ENCODE results near the gene ZGRF1.
"Not testable (repeated sequence)": the region's sequence is repeated elsewhere in the genome, so short reads cannot be mapped to it uniquely, and the experiment has no call there.

ZGRF1 gene

DNA sequence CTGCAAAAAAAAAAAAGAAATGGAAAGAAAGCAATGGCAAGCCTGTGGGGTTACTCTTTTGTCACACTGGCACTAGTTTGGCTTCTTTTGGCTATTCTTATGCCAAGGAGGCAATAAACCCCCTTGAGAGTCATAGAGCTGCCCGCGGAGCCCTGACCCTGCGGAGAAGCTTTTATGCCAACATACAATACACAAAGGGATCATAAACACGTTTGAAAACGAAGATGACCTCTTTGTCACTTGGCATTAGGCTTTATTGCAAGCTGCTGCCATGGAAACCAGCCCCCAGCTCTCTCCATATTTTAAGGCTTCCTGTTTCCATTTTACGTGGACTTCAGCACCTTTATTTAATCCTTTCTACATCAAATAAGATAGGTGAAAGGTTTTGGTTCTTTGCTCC is 128.4 kb downstream of the ZGRF1 start:
- H3K27ac Mint-ChIP-seq, result no peak overlapping the region
- no peak overlapping the region for H3K4me3 Mint-ChIP-seq
- H3K27me3 Mint-ChIP-seq (ENCODE audit: low read depth), result peaks cover 85% of the 10 kb centered on the region
- peaks cover 25% of the 10 kb centered on the region for H3K4me1 Mint-ChIP-seq (ENCODE audit: low read depth)
- peaks cover 2% of the 10 kb centered on the region for H3K36me3 Mint-ChIP-seq (ENCODE audit: low read depth)
- H3K9me3 Mint-ChIP-seq, result no peaks in the 10 kb centered on the region

DNA sequence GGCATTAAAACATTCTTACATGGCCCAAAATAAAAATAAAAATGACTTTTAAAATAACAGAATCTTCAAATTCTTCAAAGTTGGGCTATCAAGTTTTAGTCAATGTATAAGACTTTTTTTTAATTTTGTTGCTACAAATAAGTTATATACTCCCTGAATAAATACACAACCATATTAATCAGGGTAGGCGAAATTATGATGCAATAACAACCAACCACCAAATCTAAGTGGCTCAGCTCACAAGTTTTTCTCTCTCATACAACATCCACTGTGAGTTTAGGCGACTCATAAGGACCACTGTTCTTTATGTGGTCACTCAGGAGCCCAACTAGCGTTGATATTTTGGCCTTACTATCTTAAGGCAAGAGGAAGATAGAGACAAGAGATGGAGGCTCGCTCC is 131.9 kb downstream of the ZGRF1 start:
- Mint-ChIP-seq H3K36me3 (ENCODE audit: low read depth) (no peaks in the 10 kb centered on the region), H3K9me3 (no peaks in the 10 kb centered on the region), H3K4me3 (no peak overlapping the region), H3K27me3 (ENCODE audit: low read depth) (peaks cover 70% of the 10 kb centered on the region), H3K4me1 (ENCODE audit: low read depth) (peaks cover 13% of the 10 kb centered on the region), H3K27ac (no peak overlapping the region)

DNA sequence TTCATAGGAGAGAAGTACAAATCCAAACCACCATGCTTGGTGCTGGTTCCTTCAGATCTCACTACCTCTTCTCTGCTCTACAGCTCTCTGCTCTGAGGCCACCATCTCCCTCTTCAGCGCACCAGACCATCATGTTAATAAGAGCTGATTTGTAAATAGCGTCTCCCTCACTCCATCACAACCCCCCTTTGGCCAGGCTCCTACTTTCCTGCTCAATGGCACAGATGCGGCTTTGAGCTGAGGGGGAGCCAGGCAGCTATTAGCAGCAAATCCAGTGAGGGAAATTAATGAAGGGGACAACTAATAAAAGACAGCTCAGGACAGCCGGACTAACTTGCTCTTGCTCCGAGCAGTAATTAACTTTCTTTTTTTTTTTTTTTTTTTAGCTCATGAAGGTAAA is 133.8 kb downstream of the ZGRF1 start:
- Mint-ChIP-seq H3K27me3 (ENCODE audit: low read depth) (peaks cover 65% of the 10 kb centered on the region), H3K27ac (no peak overlapping the region)

DNA sequence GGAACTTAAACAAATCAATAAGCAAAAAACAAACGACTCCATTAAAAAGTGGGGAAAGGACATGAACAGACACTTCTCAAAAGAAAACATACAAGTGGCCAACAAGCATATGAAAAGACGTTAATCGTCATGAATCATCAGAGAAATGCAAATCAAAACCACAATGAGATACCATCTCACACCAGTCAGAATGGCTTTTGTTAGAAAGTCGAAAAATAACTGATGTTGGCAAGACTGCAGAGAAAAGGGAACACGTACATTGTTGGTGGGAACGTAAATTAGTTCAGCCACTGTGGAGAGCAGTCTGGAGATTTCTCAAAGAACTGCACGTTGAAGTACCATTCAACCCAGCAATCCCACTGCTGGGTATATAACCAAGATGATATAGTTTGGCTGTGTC is 144.4 kb downstream of the ZGRF1 start:
- Mint-ChIP-seq H3K27me3 (ENCODE audit: low read depth) (peaks cover 12% of the 10 kb centered on the region), H3K9me3 (peaks cover 12% of the 10 kb centered on the region), H3K4me1 (ENCODE audit: low read depth) (no peaks in the 10 kb centered on the region), H3K4me3 (no peak overlapping the region), H3K36me3 (ENCODE audit: low read depth) (no peaks in the 10 kb centered on the region), H3K27ac (no peak overlapping the region)

More for the DNA sequence above, 133.8 kb downstream of the ZGRF1 start:
- Mint-ChIP-seq H3K4me1 (ENCODE audit: low read depth) (no peaks in the 10 kb centered on the region), H3K36me3 (ENCODE audit: low read depth) (no peaks in the 10 kb centered on the region), H3K9me3 (no peaks in the 10 kb centered on the region), H3K4me3 (no peak overlapping the region)

DNA sequence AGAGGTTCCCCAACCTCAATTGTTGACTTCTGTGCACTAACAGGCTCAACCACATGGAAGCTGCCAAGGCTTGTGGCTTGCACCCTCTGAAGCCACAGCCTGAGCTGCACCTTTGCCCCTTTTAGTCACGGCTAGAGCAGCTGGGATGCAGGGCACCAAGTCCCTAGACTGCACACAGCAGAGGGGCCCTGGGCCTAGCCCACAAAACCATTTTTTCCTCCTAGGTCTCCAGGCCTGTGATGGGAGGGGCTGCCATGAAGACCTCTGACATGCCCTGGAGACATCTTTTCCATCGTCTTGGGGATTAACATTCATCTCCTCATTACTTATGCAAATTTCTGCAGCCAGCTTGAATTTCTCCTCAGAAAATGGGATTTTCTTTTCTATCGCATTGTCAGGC is 145.9 kb downstream of the ZGRF1 start:
- Mint-ChIP-seq H3K27me3 (ENCODE audit: low read depth) (peaks cover 17% of the 10 kb centered on the region), H3K9me3 (peaks cover 12% of the 10 kb centered on the region)
- H3K36me3 Mint-ChIP-seq (ENCODE audit: low read depth); H3K4me1 Mint-ChIP-seq (ENCODE audit: low read depth); H3K27ac Mint-ChIP-seq; H3K4me3 Mint-ChIP-seq: not testable (repeated sequence)
